Mucosa of stomach (tissue), 1 donor: ENCODE results near the gene TMEM263.

Experiments used
- H3K27me3 ChIP-seq: one replicate; pipeline ENCODE4 v1.7.0; 2013; ENCODE audit warnings: mild to moderate bottlenecking, low read length; ENCODE audit not compliant: control insufficient read depth, insufficient read depth
- H3K36me3 ChIP-seq: one replicate; pipeline ENCODE4 v1.7.0; 2013; ENCODE audit warnings: low read length; ENCODE audit not compliant: control insufficient read depth, insufficient read depth
- H3K4me1 ChIP-seq: one replicate; pipeline ENCODE4 v1.7.0; 2013; ENCODE audit warnings: mild to moderate bottlenecking, low read length; ENCODE audit not compliant: control insufficient read depth, insufficient read depth
- H3K4me3 ChIP-seq: one replicate; pipeline ENCODE4 v1.7.0; 2013; ENCODE audit warnings: low read length
- H3K9ac ChIP-seq: one replicate; pipeline ENCODE4 v1.7.0; 2013; ENCODE audit warnings: mild to moderate bottlenecking, low read length, moderate library complexity
- H3K9me3 ChIP-seq: one replicate; pipeline ENCODE4 v1.7.0; 2013; ENCODE audit warnings: mild to moderate bottlenecking, low read length, moderate library complexity; ENCODE audit not compliant: control insufficient read depth
- donor health status: Pancreatic carcinoma.

Gene TMEM263

DNA sequence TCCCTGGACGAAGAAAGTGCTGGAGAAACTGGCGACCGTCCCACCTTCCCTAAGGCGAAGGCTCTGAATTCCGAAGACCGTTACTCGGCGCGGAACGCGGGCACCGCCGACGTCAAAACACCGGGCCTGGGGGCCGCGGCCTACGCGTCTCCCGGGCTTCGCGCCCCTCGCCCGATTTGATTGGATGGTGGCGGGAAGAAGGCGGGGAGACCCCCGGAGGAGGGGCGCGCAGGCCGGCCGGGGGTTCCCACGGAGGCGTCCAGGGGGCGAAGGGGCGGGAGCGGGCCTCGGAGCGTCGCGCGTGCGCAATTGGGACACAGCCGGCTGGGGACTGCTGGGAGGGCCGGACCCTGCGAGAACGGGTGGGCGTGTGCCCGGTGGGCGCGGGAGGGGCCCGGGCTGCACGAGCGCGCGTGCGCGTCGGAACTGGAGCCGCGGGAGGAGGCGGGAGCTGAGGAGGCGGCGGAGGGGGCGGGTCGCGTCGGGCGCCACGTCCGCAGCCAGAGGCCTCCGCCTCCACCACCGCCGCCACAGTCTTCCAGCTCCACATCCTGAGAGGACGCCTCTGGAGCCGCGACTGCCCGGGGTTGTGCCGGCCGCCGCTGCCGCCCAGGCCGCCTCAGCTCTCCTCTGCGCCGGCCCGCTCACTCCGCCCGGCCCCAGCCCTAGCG is at the start of gene TMEM263:
TMEM263 (plus strand) TSS at position 531 of the 671 bp plus-strand sequence. CDS start 11,210 bp downstream, outside the sequence.
- Histone ChIP-seq H3K9me3 (no peaks in the 10 kb centered on the region), H3K4me3 (peak within 1 kb of the TSS; percentile 99), H3K4me1 (peaks cover 4% of the 10 kb centered on the region), H3K9ac (peak within 1 kb of the TSS; percentile 92), H3K27me3 (no peaks in the 10 kb centered on the region), H3K36me3 (no peaks in the 10 kb centered on the region)

DNA sequence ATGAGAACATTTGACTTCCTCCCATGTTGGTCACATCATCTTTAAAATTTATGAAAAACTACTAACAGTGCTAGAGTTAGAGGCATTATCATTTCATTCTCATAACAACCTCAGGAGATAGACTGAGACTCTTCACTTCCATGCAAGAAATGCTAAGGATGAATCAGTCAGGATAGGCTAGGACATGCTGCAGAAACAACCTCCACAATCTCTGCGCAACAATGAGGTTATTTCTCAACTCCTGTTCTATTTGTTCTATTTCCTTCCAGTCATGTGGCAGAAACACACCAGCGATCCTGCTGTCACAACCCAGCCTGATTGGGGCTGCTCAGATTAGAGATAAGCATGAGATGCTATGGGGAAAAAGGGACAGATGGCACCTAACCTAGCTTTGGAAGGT is 49.0 kb upstream of the TMEM263 start:
- Histone ChIP-seq H3K9me3 (no peaks in the 10 kb centered on the region), H3K27me3 (peaks cover 20% of the 10 kb centered on the region), H3K4me1 (peaks cover 3% of the 10 kb centered on the region), H3K36me3 (no peaks in the 10 kb centered on the region), H3K4me3 (no peak overlapping the region), H3K9ac (no peak overlapping the region)

DNA sequence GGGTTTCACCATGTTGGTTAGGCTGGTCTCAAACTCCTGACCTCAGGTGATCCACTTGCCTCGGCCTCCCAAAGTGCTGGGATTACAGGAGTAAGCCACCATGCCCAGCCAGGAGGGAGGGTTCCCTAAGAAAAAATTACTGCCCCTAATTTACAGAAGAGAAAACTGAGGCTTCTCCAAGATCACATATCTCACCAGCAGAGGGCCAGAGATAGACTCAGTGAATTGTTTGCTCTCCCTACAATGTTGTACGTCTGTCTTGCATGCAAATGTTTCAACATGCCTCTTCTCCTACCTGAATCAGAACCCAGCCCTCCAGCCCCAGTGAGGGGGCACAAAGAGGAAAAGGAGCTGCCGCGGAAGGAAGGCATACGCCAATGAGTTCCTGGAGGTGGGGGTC is 48.3 kb upstream of the TMEM263 start:
- Histone ChIP-seq H3K36me3 (no peaks in the 10 kb centered on the region), H3K27me3 (peaks cover 19% of the 10 kb centered on the region), H3K9me3 (no peaks in the 10 kb centered on the region), H3K4me1 (peaks cover 3% of the 10 kb centered on the region), H3K9ac (no peak overlapping the region), H3K4me3 (no peak overlapping the region)

DNA sequence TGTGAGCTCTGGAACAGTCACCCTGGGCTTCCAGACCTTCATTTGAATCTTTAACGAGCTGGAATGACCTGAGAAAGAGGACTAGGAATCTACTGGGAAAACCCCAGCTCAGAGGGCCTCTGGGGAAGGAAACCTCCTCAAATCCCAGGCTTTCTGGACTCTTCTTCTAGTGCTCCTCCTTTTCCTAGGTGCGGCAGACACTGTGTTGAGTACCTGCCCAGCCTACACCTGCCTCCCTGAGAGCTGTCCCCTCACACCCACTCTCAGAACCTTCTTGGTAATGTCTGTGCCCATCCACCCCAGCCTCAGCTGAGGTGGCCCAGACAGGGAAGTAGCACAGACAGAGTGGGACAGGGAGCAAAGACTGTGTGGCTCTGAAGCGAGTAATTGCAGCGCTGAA is 47.9 kb upstream of the TMEM263 start:
- H3K4me3 ChIP-seq = no peak overlapping the region
- peaks cover 14% of the 10 kb centered on the region for H3K27me3 ChIP-seq
- no peak overlapping the region for H3K9ac ChIP-seq
- no peaks in the 10 kb centered on the region for H3K9me3 ChIP-seq
- peaks cover 3% of the 10 kb centered on the region for H3K4me1 ChIP-seq
- no peaks in the 10 kb centered on the region for H3K36me3 ChIP-seq

DNA sequence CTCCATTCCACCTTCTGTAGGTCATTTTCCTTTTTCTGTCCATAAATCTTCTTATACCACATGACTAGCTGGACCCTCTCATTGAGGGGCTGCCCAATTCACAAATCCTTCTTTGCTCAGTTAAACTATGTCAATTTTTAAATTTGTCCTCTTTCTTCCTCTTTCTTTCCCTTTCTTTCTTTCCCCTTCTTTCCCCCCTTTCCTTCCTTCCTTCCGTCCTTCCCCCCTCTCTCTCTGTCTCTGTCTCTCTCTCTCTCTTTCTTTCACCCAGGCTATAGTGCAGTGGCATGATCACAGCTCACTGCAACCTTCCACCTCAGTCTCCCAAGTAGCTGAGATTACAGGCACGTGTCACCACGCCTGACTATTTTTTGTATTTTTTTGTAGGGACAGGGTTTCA is 47.1 kb upstream of the TMEM263 start:
- no peaks in the 10 kb centered on the region for H3K36me3 ChIP-seq
- H3K27me3 ChIP-seq = peaks cover 8% of the 10 kb centered on the region
- no peaks in the 10 kb centered on the region for H3K9me3 ChIP-seq
- H3K4me3 ChIP-seq = no peak overlapping the region
- H3K4me1 ChIP-seq = no peaks in the 10 kb centered on the region
- H3K9ac ChIP-seq = no peak overlapping the region

DNA sequence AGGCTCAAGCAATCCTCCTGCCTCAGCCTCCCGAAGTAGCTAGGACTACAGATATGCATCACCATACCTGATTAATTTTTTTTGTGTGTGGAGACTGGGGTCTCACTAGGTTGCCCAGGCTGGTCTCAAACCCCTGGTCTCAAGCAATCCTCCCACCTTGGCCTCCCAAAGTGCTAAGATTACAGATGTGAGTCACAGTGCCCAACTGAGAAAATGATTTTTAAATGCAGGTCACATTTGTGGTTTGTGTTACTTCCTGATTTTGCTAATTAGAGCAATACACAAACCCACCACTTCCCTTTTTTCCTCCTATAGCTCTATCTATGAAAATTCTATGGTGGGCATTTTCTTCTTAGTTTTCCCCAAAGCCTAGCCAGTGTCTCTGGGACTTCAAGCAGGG is 45.5 kb upstream of the TMEM263 start:
- peaks cover 8% of the 10 kb centered on the region for H3K27me3 ChIP-seq
- no peak overlapping the region for H3K4me3 ChIP-seq
- H3K9me3 ChIP-seq = no peaks in the 10 kb centered on the region
- H3K9ac ChIP-seq = no peak overlapping the region
- H3K36me3 ChIP-seq = no peaks in the 10 kb centered on the region
- H3K4me1 ChIP-seq = no peaks in the 10 kb centered on the region

DNA sequence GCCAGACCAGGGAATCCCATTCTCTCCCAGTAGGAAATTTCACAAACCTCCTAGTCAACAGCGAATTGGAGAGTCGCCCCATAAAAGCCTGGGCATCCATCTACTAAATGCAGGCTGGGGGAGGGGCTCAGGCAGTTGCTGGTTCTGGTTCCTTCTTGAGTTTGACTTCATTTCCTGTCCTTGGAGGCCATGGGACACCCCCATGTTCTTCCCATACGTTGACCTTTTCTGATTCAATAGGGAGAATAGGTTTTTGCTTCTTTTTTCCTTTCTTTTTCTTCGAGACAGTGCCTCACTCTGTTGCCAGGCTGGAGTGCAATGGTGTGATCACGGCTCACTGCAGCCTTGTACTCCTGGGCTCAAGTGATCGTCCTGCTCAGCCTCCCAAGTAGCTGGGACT is 44.1 kb upstream of the TMEM263 start:
- no peaks in the 10 kb centered on the region for H3K36me3 ChIP-seq
- no peaks in the 10 kb centered on the region for H3K9me3 ChIP-seq
- H3K9ac ChIP-seq = no peak overlapping the region
- H3K27me3 ChIP-seq = peaks cover 8% of the 10 kb centered on the region
- no peak overlapping the region for H3K4me3 ChIP-seq
- no peaks in the 10 kb centered on the region for H3K4me1 ChIP-seq

DNA sequence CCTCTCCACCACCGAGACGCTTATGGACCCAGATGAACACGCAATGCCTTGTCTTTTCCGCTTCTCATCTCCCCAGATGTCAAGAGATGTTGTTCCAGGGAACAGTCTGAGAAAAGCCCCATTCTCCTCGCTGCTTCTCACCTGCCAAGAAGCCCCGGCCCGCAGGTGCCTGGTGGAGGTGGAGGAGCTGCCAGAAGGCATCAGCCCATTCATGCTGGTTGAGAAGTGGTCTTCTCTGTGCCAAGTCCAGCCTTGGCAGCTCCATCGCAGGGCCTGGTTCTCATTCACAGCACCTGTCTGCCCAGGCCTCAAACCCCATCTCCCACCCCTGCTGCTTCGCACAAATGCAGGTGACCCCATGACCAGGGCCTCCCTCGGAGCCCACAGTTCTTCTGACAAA is 42.3 kb upstream of the TMEM263 start:
- Histone ChIP-seq H3K4me1 (no peaks in the 10 kb centered on the region), H3K36me3 (no peaks in the 10 kb centered on the region), H3K27me3 (peaks cover 8% of the 10 kb centered on the region), H3K4me3 (no peak overlapping the region), H3K9ac (no peak overlapping the region), H3K9me3 (no peaks in the 10 kb centered on the region)

DNA sequence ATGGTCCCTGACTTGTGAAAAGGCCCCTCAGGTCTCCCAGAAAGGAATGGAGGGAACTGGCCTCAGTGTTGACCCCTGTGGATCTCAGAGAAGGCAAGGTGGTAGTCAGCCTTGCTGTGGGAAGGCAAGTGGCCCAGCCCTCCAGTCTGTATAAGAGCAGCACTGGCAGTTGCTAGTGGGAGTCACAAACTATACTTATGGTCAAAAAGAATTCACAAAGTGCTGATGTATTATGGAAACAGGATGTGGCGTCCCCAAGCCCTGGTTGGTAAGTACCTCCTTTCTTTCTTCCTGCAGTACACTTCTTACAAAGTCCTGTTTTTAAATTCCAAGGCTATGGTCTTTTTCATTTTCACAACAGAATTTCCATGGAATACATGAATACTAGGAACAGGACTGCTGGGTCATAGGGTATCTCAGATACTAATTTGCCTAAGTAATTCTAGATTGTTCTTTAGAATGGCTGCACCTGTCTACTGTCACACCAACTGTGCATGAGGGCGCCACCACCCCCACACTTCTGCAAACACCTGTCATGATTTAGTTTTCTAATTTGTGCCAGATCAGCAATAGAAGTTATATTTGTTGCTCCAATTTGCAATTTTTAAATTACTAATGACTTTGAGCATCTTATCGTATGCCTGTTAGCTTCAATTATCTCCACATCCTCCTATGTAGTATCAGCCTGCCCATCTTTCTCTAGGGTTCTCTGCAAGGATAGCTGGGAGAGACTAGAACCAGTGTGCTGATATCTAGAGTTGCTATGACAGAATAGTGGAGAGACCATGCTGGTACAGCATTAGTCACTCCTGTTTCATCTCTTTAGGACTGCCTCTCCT is 40.7 kb upstream of the TMEM263 start:
- no peak overlapping the region for H3K9ac ChIP-seq
- no peak overlapping the region for H3K4me3 ChIP-seq
- no peaks in the 10 kb centered on the region for H3K27me3 ChIP-seq
- no peaks in the 10 kb centered on the region for H3K36me3 ChIP-seq
- no peaks in the 10 kb centered on the region for H3K9me3 ChIP-seq
- H3K4me1 ChIP-seq = no peaks in the 10 kb centered on the region

DNA sequence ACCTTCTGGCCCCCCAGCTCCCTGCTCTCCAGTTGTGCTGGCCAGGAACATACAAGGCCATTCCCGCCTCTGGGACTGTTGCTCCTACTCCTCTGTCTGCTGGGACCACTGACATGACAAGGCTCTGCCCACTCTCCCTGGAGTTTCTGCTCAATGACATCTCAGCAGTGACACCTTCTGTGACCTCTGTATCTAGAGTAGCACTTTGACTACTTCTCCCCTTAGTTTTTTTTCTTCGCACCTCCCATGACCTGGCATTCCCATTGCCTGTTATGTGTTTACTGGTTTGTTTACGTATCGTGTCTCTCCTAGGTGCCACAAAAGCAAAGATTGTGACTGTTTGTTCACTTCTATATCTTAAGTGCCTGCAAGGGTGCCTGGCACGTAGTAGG is 40.1 kb upstream of the TMEM263 start:
- Histone ChIP-seq H3K36me3 (no peaks in the 10 kb centered on the region), H3K9ac (no peak overlapping the region), H3K27me3 (no peaks in the 10 kb centered on the region)

DNA sequence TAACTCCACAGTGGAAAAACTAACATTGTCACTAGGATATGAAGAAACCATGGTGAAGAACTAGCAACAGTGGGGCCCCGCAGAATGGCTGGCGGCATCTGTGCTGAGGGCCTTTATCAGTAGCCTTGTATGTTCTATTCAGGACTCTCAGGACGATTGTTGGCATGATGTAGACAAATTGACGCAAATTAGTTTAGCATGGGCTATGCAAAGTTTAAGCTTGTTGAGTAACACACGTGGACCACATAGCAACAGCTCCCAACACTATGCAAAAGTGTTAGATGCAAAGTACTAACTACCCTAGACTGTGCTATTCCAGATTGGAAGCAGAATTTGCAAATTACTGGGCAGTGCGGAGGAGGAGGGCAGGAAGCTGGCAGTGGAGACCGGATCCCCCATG is 38.2 kb upstream of the TMEM263 start:
- no peaks in the 10 kb centered on the region for H3K9me3 ChIP-seq
- no peak overlapping the region for H3K4me3 ChIP-seq
- H3K9ac ChIP-seq = no peak overlapping the region
- H3K27me3 ChIP-seq = no peaks in the 10 kb centered on the region
- H3K36me3 ChIP-seq = no peaks in the 10 kb centered on the region
- H3K4me1 ChIP-seq = no peaks in the 10 kb centered on the region

More for the DNA sequence above, 40.1 kb upstream of the TMEM263 start:
- Histone ChIP-seq H3K9me3 (no peaks in the 10 kb centered on the region), H3K4me3 (no peak overlapping the region), H3K4me1 (no peaks in the 10 kb centered on the region)

DNA sequence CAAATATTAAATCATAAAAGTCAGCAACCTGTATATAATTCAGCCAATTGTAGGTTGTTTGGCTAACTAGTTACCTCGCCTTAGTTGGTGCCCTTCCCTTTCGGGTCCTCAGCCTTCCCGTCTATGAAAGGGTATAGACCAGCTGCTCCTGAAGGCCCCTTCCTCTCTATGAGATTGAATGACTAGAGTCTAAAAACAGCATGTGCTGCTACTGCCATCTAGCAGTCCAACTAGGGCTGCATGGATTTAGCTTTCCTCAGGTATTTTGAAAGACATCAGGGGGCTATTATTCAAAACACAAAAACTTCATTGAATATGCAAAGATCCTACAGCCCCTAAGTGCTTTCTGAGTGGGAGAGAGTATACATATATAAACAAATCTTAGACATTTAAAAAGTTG is 37.0 kb upstream of the TMEM263 start:
- Histone ChIP-seq H3K9me3 (no peaks in the 10 kb centered on the region), H3K9ac (no peak overlapping the region), H3K36me3 (no peaks in the 10 kb centered on the region), H3K27me3 (no peaks in the 10 kb centered on the region), H3K4me1 (no peaks in the 10 kb centered on the region), H3K4me3 (no peak overlapping the region)
